ENCODE results near the gene PDCD5.

GRCh38 chr19:32573492-32573794 is 7.5 kb upstream of the PDCD5 start:
- no peak for TF ChIP-seq CTCF (IDR thresholded peaks at IDR 0.05; ENCODE audit: extremely low read depth in 1 of 2, insufficient read depth in 1 of 2, low read depth in 1 of 2, low read length in 2 of 2)
- TF ChIP-seq MYC (IDR thresholded peaks at IDR 0.05; ENCODE audit: low read depth, low read length), result no peak
- no peak for TF ChIP-seq EZH2 (IDR thresholded peaks at IDR 0.05; ENCODE audit: borderline replicate concordance, low read depth, low read length, severe bottlenecking)
- TF ChIP-seq POLR2AphosphoS5 (IDR thresholded peaks at IDR 0.05; ENCODE audit: insufficient read depth, low read depth, low read length), result no peak
